NCI-H524 (cell line): ENCODE data around the gene ZRANB1.
A peak's percentile ranks its signal among the peaks of the same experiment; 100 is the strongest.
"Not testable (repeated sequence)": the region's sequence is repeated elsewhere in the genome, so short reads cannot be mapped to it uniquely, and the experiment has no call there.

ENCODE experiments used
- DNase-seq, 2 experiments: peaks; one replicate each; lab custom pipeline; 2025; lab: John Stamatoyannopoulos, UW

Gene ZRANB1

DNA sequence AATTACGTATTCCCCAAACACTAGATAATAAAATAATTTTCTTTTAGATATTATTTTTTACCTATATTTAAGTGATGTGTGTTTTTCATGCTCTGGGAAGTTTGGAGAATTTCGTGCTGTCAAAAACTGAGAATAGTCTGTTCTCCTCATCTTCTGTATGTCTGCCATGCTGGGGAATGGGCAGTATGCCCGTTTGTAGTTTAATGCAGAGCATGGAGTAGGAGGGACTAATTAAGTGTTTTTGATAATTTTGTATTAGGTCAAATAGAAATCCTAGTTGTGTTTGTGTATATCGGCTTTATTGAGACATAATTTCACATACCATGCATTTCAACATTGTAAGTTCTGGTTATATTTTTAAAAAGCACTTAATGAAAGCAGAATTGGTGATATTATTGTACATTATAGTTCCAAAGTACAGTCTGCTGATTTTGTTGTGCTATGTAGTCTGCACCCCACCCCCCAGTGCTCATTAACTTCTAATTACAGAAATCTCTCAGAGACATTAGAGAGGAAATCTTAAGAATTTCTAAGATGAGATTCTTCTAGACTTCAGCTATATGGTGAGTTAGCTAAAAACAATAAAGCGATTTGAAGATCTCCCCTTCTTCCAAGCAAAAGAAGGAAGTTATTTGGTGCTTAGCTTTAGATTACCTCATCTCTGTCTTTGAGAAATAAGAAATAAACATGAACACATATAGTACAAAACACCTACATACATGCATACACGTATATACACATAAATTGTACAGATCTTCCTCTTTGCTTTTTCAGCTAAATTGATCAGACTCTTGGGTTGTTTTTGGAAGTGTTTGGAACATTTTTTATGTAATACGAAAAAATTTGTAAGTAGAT lies 22.2 kb downstream of the ZRANB1 start:
- no peak for DNase-seq

DNA sequence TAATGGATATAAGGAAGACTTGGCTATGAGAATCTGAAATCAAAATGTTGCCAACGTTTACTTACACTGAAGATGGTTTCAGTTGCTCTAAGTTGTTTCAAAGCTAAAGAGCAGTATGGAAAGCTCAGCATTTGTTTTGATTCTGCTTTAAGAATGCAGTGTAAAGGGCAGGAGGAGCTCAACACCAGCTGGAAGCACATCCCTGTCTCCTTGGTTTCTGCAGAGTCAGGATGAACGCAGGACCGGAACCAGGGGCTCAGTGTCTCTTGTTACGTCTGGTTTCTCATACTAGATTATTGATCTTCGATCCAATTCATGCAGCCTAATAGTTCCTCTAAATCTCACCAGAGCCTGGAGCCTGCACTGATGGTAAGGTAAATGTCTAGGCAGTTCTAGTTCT lies 24.1 kb downstream of the ZRANB1 start:
- no peak for DNase-seq

DNA sequence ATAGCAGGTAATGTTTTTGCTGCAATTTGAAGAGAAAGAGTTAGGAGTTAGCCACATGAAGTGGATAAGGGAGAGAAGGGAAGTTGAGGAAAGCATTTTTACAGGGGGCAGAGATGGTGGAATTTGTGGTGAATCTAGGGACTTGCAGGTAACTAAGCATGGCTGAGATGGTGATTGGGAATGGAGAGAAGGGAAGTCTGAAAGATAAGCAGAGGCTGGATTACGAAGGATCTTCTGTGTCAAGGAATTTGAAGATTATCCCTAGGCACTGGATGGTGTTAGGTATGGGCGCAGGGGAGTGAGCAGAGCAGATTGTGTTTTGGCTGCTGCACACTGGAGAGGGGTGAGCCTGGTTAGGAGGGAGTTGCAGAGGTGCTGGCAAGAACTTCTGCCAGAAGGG lies 25.3 kb downstream of the ZRANB1 start:
- DNase-seq = no peak

DNA sequence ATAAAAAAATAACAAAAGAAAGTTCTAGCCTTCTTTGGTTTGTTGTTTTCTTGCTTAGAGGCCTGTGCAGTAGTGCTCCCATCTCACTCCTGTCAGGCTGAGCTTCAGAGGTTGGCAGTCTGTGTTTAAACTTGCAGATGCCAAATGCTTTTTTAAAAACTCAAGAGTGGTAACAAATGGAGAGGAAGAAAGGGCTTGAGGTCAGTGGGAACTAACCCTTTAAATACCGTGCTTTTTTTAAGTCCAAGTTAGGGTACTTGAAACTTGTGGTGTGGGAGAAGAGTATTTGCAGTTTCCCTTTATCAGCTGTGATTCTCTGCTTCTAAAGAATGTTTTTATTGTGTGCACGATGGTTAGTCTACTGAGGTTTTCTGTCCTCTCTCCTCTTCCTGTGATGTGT lies 29.4 kb downstream of the ZRANB1 start:
- DNase-seq = no peak

DNA sequence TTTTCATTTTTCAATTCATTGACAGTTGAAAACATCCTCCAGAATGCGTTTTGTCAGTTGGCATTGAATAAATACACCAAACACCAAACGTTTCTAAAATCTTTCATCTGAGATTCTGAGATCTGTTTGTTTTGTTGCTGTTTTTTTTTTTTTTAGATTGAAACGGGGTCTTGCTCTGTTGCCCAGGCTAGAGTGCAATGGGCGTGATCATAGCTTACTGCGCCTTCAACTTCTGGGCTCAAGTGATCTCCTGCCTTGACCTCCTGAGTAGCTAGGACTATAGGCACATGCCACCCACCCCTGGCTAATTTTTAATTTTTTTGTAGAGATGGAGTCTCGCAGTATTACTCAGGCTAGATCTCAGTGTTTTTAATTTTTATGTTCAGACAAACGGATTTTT lies 30.7 kb downstream of the ZRANB1 start:
- no peak for DNase-seq

DNA sequence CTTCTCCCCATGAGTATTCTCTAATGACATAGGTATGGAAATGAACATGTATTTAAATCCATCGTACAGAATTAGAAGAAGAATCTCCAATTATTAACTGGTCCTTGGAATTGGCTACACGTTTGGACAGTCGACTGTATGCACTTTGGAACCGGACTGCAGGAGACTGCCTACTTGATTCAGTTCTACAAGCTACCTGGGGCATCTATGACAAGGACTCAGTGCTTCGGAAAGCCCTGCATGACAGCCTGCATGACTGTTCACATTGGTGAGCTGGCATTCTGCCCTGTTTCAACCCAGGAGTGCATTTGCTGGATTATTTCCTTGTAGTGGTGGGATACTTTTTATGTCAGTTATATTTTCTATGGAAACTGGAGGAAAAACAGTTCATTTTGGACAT lies 32.2 kb downstream of the ZRANB1 start:
- DNase-seq = no peak

DNA sequence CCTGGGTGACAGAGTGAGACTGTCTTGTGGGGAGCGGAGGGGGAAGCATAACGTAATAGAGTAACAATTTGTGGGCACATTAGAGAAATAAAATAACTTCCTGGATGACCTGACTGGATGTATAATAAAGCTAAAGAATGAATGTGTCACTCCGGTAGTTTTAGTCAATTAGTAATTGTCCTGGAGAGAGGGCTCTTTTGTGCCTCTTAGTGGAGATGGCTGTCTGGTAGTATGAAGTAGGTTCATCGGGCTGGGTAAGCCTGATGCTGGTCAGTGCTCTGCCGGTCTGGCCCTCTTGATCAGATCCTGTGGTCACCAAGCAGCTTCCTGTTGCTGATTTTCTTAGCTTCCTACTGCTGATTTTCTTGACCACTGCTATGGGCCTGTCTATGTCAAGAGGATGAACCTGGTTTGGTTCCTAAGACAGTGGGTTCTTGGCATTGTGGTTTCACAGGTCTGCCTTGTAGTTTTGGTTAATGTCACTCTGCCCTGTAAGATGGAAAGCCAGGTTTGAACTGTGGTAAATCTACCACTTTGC lies 34.1 kb downstream of the ZRANB1 start:
- no peak for DNase-seq

DNA sequence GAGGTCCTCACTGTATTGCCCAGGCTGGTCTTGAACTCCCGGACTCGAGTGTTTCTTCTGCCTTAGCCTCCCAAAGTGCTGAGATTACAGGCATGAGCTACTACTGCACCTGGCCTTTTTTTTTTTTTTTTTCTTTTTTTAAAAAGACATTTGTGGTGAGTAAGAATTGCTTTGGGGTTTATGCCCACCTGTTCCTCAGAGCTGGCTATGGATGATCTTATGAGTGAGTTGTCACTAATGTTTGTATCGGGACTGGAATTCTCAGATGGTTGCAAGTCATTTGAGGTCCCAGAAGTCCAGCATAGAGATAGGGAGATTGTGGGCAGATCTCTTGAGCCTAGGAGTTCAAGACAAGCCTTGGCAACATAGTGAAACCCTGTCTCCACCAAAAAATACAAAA lies 35.2 kb downstream of the ZRANB1 start:
- DNase-seq = no peak

DNA sequence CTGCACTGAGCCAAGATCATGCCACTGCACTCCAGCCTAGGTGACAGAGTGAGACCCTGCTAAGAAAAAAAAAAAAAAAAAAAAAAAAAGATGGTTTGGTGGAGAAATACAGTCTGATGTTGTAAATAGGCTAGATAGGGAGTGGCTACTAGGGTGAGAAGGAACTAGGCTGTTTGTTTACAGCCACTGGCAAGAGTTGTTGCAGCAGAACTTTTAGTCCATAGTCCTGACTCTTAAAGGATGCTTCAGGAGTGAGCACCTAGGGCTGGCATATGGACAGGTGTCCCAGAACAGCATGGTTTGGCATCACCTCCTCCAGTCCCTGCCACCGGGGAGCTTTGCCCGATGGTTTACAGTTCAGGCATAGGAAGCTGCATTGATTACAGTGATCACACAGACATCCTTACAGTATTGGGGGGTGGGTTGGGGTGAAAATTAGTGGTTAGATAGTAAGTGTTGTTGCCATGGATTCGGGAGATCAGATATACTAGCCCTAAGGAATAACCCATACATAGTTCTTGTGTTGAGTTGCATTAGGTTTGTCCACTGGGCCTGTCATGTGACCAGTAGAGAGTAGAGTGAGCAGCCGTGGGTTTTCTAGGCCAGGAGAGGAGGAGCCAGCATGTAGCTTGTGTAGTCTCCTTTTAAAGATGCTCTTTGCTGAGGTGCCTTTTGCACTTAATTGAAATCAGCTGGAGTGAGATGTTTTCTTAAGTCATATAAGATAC lies 35.9 kb downstream of the ZRANB1 start:
- no peak for DNase-seq

DNA sequence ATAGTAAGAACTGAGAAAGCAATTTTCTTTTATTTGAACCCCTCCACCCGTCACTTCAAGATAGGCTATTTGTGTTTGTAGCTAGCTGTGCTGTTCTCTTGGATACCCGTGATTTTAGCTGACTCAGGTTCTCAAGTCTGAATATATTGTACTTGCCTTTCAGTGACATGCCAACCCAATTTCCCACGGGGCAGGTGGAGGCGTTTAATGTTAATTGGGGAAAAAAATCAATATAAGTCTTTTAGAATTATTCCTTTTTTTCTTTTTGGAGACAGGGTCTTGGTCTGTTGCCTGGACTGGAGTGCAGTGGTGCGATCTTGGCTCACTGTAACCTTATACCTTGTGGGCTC lies 36.4 kb downstream of the ZRANB1 start:
- no peak for DNase-seq

DNA sequence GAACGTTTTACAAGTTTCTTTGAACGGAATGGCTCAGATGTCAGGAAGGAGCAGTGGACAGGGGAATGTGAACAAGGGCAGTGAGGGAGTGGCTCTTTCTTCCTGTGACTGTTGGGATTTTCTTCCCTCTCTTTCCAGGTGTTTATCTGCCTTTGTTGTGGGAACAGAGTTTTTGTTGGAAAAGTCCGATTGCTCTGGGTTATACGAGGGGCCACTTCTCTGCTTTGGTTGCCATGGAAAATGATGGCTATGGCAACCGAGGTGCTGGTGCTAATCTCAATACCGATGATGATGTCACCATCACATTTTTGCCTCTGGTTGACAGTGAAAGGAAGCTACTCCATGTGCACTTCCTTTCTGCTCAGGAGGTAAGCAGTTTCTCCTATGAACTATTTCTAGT lies 41.4 kb downstream of the ZRANB1 start:
- no peak for DNase-seq

DNA sequence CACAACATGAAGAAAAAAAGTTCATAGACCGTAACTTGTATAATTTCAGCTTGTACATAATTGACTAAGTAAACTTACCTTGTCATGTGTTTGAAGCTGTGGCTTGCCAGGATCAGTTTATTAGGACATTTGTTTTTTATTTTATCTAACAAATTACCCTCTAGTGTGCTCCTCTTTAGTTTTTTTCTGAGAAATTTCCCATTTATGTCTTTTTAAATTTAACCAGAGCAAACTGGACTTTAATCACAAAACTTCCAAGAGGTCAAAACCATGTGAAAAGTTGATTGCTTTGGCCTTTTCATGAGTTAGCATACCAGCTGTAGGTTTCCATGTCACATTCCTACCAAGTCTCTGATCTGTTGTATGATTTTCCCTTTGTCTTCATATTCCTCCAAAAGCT lies 42.5 kb downstream of the ZRANB1 start:
- no peak for DNase-seq

DNA sequence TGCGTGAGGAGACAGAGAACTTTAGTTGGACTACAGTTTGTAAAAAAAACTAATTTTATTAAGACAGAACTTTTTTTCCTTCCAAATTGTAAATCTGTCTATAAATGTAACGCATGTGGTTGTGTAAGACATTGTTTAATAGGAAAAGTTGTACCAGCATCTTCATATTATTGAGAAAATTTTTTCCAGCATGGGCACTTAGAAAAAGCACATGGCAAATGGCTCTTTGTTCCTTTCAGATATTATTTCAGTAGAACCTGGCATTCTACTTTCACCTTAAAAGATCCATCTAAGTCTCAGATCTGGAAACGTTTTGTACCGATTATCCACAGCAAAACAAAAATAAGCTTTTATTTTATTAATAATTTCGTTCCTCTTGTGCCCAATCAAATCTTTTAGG lies 43.2 kb downstream of the ZRANB1 start:
- DNase-seq = no peak

DNA sequence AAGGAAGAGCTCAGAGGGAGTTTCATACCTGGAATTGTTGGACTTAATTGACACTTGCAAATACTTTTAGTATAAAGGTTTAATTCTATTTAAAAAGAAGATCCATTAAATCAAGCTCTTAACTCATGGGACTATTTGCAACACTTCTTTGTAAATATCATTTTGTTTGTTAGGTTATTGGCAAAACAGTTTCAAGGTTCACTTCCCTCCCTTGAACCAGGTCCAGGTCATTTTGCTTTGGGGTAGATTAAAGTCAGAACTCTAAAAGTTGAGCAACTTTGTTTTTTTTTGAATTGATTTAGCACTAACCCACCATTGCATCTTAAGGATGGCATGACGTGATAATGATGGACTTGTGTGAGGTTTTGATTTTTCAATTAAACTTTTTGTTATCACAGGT lies 45.9 kb downstream of the ZRANB1 start:
- DNase-seq = no peak

DNA sequence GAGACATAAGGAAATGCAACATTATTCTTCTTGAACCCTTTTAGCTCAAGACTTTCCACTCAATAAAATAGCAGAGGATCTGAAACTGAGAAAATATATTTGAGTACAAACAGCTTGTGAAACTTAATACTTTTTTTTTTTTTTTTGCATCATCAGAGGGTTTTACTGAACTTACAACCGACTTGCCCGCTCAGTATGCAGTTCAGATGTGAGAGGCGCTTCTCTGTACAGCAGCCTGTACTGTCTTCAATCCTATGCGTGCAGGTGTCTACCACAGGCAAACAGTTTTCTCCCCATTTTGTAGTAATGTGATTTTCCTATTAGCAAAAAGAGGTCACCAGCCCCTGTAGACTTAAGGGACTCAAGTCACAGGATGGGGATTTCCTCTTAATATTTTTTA lies 46.8 kb downstream of the ZRANB1 start:
- not testable (repeated sequence) for DNase-seq

DNA sequence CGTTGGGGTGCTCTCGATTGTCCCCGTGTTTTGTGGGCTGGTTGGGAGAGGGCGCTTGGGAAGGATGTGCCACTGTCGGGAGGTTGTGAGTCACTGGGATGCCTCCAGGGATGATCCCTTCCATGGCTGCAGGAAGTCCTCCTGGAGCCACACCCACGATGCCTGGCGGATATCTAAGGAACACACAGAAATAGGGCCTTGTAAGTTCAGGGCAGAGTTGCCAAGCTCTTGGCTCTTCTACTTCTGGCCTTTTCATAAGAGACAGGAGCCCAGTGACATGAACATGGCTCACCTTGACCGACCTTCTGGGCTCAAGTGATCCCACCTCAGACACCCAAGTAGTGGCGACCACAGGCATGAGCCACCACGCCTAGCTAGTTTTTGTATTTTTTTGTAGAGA lies 47.6 kb downstream of the ZRANB1 start:
- no peak for DNase-seq

DNA sequence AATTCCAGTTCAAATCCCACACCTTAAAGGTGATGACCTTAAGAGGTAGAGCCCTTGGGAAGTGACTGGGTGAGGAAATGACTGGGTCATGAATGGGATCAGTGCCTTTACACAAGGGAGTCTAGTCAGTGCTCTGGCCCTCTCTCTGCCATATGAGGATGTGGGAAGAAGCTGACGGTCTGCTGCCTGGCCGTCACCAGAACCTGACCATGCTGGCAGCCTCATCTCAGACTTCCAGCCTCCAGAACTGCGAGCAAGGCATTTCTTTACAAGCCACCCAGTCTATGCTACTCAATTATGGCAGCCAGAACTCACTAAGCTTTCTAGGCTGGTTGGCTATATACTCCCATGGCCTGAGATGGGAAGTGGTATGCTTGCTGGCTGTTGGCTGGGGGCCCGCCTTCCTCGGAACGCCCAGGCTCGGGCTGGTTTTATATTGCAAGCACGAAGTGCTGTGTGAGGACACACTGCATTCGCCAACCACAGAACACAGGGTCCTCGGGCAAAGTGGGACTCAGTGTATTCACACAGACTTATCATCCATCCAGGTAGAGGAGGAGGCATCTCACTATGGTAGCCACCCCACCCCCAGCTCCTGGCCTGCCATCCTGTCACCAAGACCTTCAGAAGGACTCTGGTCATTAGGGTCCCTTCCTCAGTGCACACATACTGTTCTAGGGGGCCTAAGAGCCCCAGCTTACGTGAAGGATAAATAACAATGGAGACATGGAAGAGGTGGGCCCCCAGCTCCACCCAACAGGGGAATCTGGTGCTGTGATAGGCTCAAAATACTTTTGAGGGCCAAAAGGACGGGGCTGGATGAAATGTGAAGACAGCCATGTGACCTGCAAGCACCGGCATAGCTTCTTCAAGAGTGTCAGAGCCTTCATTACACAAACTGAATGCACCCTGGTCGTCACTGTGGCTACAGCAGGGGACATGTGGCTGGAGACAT lies 49.0 kb downstream of the ZRANB1 start:
- DNase-seq = no peak

DNA sequence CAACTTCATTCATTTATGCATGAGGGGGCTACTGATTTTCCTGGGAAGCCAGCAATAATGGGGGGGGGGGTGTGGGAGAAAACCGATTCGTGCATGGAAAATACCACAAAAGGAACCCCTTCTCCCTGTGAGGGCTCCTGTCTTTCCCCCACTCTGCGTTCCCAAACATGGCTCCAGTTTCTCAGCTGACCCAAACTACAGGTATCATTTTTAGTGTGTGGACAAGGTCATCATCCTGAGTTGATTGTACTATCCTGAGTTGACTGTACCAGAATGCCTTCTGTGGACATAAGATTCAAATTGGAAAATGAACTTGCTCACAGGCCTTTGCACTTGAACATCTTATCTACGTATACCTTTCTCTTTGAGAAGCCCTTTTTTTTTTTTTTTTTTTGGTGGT lies 49.9 kb downstream of the ZRANB1 start:
- DNase-seq = no peak

DNA sequence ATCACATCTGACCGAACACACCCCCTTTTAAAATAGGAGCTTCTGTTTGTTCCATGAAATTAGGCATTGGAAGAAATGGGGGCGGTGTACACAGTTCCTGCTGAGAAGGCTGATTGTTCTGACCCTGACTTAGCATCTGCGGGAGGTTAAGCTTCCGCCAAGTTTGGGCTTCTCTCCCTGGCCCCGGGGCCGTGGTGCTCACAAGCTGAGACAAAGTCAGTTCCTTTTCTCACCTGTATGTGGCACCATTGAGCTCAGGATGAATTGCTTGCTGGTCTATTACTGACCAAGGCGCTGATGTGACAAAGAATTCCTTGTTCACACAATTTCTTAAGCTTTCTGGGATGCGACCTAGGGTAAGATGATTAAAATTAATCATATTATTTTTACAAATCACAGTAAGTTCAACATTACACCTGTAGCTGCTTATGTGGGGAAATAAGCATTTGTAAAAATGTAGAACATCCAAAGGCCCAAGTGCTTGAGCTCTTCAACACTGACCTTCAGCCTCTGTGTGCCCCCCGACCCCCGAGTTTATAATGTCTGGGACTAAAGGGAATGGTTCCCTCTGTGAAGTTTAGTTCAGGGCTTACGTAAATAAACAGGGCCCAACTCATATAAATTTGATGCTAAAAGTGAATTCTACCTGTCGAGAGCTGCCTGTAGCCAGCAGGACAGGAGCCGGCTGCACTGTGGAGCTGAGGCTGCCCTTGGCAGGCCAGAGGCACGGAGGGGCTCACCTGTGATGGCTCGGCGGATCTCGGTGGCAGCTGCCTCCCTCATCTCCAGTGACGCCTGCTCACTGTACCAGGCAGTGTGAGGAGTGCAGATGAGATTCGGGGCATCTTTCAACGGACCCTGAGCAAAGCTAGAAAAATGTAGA lies 50.8 kb downstream of the ZRANB1 start:
- peak; percentile 10 to 27 for DNase-seq

DNA sequence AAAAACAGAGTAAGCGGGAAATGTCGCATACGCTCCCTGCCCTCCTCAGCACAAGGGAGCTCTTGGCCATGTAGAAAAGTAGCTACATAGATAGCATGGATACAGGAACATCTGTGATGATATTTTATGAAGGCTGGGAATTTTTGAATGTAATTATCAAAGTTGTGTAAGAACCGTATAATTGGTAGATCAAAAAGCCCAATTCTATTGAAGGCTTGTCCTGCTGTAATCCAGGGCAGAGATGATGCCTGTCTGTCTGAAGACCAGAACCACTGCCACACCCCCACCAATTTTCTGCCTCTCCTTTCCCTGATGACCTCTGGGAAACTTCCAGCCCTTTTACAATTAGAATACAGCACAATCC lies 51.4 kb downstream of the ZRANB1 start:
- no peak for DNase-seq

DNA sequence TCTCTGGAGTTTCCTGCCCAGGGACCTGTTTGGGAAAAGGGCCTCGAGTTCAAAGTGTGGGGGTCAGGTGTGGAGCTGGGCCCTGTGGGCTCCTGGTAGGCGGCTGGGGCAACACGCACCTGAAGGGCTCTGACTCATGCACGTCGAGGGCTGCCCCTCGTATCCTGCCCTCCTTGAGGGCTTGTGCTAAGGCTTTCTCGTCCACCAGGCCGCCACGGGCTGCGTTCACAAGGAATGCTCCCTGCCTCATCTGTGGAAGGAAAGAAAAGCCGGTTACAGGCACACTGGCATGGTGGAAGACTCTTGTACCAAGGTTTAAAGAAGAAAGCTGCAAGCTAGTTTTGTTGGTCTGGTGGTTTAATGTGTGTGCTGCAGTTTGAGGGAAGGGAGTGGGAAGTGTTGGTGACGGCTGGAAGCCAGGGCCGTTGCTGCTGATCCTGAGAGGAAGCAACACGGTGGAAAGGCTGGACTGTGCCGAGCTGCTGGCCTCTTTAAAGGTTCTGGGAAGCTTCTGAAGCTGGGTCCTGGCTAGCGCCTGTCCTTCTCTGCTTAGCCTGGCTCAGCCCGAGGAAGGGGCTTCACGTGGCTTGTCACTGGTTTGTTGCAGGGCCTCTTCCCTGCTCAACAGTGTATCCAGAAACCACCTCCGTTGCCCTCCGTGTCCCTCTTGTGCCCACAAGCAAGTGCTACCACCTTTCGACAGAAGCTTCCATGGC lies 52.0 kb downstream of the ZRANB1 start:
- no peak for DNase-seq
